Aorta (tissue), 5 donors: ENCODE measurements around the gene ZFHX3. TPM values are rescaled to one million over a fixed set of nuclear protein-coding genes. Genes with fewer than 3 reads are reported as not detected.

Source experiments
- ATAC-seq: fragments of 200-7000 bp; cut with Tn5 transposase; one replicate; pipeline ENCODE4 v1.9.1; 2022; ENCODE audit warnings: moderate library complexity; ENCODE audit not compliant: low FRiP score
- DNase-seq, 2 donors: peaks; one replicate each; pipeline ENCODE4 v3.0.0-alpha.2; 2020
- H3K27ac ChIP-seq, 2 donors: one replicate each; pipeline ENCODE4 v1.5.1; 2013; ENCODE audit warnings: low read length in 2 of 2, mild to moderate bottlenecking in 2 of 2, moderate library complexity in 2 of 2, control low read depth in 1 of 2, inconsistent platforms in 1 of 2, low read depth in 1 of 2
- H3K27me3 ChIP-seq, 2 donors: one replicate each; pipeline ENCODE4 v1.6.1; 2013; ENCODE audit warnings: control low read depth in 1 of 2, low read length in 1 of 2, mild to moderate bottlenecking in 1 of 2, moderate library complexity in 1 of 2; ENCODE audit not compliant: insufficient read depth in 2 of 2, control insufficient read depth in 1 of 2
- H3K36me3 ChIP-seq, 2 donors: one replicate each; pipeline ENCODE4 v1.6.1; 2013; ENCODE audit warnings: control low read depth in 1 of 2, low read length in 1 of 2, mild to moderate bottlenecking in 1 of 2; ENCODE audit not compliant: insufficient read depth in 2 of 2, control insufficient read depth in 1 of 2
- H3K4me1 ChIP-seq, 2 donors: one replicate each; pipeline ENCODE4 v1.6.1; 2013; ENCODE audit warnings: low read length in 2 of 2, control low read depth in 1 of 2, mild to moderate bottlenecking in 1 of 2, moderate library complexity in 1 of 2; ENCODE audit not compliant: insufficient read depth in 2 of 2, control insufficient read depth in 1 of 2
- H3K4me3 ChIP-seq, 2 donors: one replicate each; pipeline ENCODE4 v1.5.1; 2013; ENCODE audit warnings: low read length in 2 of 2, control low read depth in 1 of 2, mild to moderate bottlenecking in 1 of 2
- H3K9me3 ChIP-seq: one replicate; pipeline ENCODE4 v1.6.1; 2013; ENCODE audit warnings: mild to moderate bottlenecking, low read length; ENCODE audit not compliant: control insufficient read depth
- WGBS, 2 donors: extraction: QIAGEN DNeasy Blood & Tissue Kit; methylation state at CpG; one replicate each; pipeline ENCODE4 v1.1.7; 2013; 5-methylcytosine and 5-hydroxymethylcytosine counted together
- intact Hi-C, 2 donors: fragments of 100-400 bp; cut with DNase I; formaldehyde crosslinking; loops; one replicate each; pipeline versions ENCODE4 v1.14.2 to v1.15.0; 2022
- polyA plus RNA-seq, 2 donors: library from polyadenylated mRNA; stranded (reverse); fragments of 200-250 nt; gene quantifications; one replicate each; pipeline ENCODE4 v1.2.3, GENCODE V29; 2013
- total RNA-seq, 2 donors: library from RNA; stranded (reverse); fragmentation: NEBNext Ultra II Directional; extraction: Animal tissue kit (Norgen Biotek cat#: 25700); gene quantifications; one replicate each; pipeline ENCODE4 v1.2.1, GENCODE V29; 2021
- donor health status: healthy with polysubstance abuse.
- donor health status: Bipolar disorder and iron deficiency.
- donor health status: DM: no; HTN: no; CAD: no.
- donor health status: DM: no; HTN: no; CAD: no.
- donor health status: DM: yes; HTN: yes; CAD: no.

ZFHX3 gene
- total and polyA plus RNA-seq, 4 donors: 4.3 to 96.9 (median 37.7) TPM

DNA sequence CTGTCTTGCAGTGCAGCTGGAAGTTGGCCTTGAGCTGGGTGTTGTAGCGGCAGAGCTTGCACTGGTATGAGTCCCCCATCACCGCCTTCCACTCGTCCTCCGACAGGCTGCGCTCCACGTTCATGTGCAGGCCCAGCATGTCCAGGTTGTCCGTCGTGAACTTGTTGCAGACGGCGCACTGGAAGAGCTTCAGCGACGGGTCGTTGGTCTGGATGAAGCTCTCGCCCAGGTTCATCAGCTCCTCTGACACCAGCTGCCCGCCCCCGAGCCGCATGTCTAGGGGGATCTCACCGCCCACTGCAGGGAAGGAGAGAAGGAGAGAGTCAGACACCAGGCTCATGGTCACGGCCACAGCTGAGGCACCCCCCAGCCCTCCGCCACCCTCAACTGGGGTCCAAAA is 97.3 kb downstream of the ZFHX3 start:
- no peak overlapping the region for H3K4me3 ChIP-seq
- H3K27ac ChIP-seq: no peak overlapping the region
- peaks cover 0 to 2% of the 10 kb centered on the region in 2 donors for H3K4me1 ChIP-seq
- DNase-seq: peak in 1 of 2 donors; percentile 61
- no peak for ATAC-seq
- no peaks in the 10 kb centered on the region for H3K27me3 ChIP-seq
- no peaks in the 10 kb centered on the region for H3K9me3 ChIP-seq
- intact Hi-C loops: loop anchor here in 1 of 2 donors (5.0 kb wide), 1 partner anchor 37 kb away; no protein-coding TSS in a partner anchor
- H3K36me3 ChIP-seq: peaks cover 0 to 5% of the 10 kb centered on the region in 2 donors
- 95 to 96% methylated on average over 20 of the region's 20 CpGs for WGBS, 2 donors

DNA sequence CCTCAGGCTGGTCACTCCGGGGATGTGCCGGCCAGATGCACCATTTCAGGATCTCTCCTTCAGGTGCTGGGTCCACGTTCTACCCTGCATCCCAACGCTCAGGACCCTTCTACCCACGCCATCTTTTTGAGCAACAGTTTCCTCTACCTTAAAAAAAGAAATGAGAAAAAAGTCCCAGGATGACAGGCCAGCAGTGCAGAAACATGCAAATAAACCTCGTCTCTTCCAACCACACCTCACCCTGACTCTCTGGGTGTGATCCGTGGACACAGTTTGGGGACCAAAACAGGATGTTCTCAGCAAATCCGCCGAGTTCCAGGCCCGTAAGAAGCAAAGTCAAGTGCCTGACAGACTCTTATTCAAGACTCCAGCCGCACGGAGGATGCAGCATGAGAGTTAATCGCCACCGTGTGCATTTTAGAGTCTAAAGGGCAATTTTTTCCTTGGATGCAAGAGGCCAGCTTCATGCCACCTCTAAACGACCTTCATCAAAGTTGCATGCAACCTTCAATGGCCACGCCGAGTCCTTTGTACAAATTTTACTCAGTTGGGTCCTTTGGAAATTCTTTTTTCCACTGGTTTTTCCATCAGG is 99.6 kb downstream of the ZFHX3 start:
- Histone ChIP-seq H3K9me3 (no peaks in the 10 kb centered on the region), H3K36me3 (peaks cover 0 to 5% of the 10 kb centered on the region in 2 donors), H3K4me1 (peaks cover 0 to 2% of the 10 kb centered on the region in 2 donors), H3K27me3 (no peaks in the 10 kb centered on the region), H3K27ac (no peak overlapping the region), H3K4me3 (no peak overlapping the region)
- 89% methylated on average over 17 of the region's 17 CpGs for WGBS, 2 donors
- intact Hi-C loops: loop anchor here in 1 of 2 donors (5.0 kb wide), 1 partner anchor 116 kb away; no protein-coding TSS in a partner anchor
- peak in 1 of 2 donors; percentile 51 for DNase-seq
- ATAC-seq: no peak

DNA sequence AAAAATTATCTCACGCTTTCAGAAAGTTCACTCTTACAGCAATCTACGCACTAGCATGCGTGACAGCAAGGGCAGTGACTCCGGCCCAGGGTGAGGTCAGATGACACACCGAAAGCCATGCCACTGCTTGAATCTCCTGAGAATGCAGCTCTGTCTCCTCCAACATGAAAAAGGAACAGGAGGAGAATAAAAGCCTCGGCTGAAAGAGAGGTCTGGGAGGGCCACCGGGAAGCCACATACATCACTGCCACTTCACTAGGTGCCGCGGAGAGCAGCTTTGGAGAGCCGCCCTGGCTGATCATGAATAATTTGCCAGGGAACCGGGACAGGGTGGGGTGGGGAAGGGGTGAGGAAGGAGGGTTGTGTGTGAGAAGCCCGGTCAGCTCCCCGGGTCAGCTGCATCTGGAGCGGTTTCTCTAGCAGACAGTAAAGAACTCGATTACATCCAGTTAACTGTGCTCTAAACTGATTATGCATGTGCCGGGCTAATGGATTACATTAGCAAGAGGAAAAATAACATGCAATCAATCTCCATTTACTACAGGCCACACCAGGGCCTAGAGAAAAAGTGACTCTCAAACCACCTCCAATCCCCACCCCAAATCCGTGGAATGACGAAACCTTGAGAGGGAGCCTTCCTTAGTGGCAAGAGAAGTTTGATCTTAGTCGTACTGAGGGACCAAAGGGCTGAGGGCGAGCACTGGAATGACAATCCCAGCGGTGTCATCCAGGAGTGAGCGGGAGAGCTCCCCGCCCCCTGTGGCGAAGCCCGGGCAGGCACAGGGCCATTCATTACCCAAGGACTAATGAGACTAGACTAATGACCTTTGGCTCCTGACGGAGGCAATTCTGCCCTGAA is 100.3 kb downstream of the ZFHX3 start:
- Histone ChIP-seq H3K4me1 (peaks cover 0 to 2% of the 10 kb centered on the region in 2 donors), H3K27me3 (no peaks in the 10 kb centered on the region), H3K4me3 (no peak overlapping the region), H3K27ac (no peak overlapping the region), H3K36me3 (peaks cover 0 to 5% of the 10 kb centered on the region in 2 donors), H3K9me3 (no peaks in the 10 kb centered on the region)
- peak in 1 of 2 donors; percentile 74 for DNase-seq
- WGBS, 2 donors: 33 to 38% methylated on average over 26 of the region's 26 CpGs
- peak; percentile 33 for ATAC-seq
- intact Hi-C loops: loop anchor here in 1 of 2 donors (5.0 kb wide), 1 partner anchor 115 kb away; no protein-coding TSS in a partner anchor

DNA sequence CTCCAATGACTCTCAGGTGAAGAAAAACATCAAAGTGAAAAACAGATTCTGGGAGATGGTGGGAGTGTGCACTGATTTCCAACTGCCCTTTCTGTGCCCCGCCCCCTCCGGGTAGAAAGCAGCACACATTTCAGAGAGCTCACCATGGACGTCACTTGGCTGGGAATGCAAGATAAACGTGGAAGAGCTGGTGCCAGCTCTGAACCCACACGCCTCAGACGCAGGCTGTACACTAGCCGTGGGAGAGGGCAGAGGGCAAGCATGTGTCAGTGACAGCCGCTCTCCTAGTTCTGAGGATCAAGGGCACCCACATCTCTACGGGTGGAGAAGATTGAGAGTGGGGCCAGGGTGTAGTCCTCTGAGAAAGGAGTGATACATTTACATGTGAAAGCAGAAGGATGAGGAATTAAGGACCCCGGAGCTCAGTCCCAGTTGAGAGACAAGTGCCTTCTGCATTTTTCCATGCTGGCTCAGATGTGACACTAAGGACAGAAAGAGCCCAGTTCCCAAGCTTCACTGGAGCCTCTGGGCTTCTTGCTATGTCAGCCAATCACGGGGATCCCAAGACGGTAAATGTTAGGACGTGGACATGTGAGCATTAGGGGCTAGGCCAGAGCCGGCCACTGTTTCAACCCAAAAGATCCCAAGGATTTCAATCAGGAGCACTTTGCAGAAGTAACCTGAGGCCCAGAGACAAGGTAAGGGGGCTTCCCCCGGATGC is 101.3 kb downstream of the ZFHX3 start:
- Histone ChIP-seq H3K9me3 (no peaks in the 10 kb centered on the region), H3K27me3 (no peaks in the 10 kb centered on the region), H3K27ac (peak overlapping the region in 1 of 2 donors; percentile 55), H3K4me3 (no peak overlapping the region), H3K36me3 (peaks cover 0 to 5% of the 10 kb centered on the region in 2 donors), H3K4me1 (peaks cover 0 to 2% of the 10 kb centered on the region in 2 donors)
- DNase-seq (peak; percentile 68 to 86), ATAC-seq (peak; percentile 56)
- 21 to 24% methylated on average over 15 of the region's 15 CpGs for WGBS, 2 donors
- intact Hi-C loops: loop anchor here in 1 of 2 donors (5.0 kb wide), 1 partner anchor 114 kb away; no protein-coding TSS in a partner anchor

DNA sequence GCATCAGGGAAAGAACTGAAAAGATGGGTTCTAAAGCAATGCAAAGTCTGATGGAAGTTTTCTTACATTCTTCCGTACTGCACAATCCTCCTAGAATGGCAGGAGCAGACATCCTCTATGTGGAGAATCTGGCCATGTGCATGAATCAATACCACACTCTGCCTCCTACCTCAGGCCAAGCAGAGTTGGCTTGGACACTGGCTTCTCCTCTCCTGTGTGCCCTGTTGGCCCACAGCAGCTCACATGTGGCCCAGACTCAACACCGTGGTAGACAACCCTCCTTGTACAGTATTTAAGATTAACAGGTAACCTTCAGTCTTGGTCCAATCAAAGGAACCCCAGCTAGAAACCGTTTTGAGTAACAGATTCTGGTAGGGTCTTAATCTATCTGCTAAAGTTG is 101.9 kb downstream of the ZFHX3 start:
- Histone ChIP-seq H3K4me1 (peaks cover 0 to 2% of the 10 kb centered on the region in 2 donors), H3K36me3 (peaks cover 0 to 5% of the 10 kb centered on the region in 2 donors), H3K4me3 (no peak overlapping the region), H3K27me3 (no peaks in the 10 kb centered on the region), H3K27ac (no peak overlapping the region), H3K9me3 (no peaks in the 10 kb centered on the region)
- DNase-seq (no peak), ATAC-seq (no peak)
- intact Hi-C loops: loop anchor here in 1 of 2 donors (5.0 kb wide), 1 partner anchor 114 kb away; no protein-coding TSS in a partner anchor
- WGBS, 2 donors: 33 to 37% methylated on average over 3 of the region's 3 CpGs

DNA sequence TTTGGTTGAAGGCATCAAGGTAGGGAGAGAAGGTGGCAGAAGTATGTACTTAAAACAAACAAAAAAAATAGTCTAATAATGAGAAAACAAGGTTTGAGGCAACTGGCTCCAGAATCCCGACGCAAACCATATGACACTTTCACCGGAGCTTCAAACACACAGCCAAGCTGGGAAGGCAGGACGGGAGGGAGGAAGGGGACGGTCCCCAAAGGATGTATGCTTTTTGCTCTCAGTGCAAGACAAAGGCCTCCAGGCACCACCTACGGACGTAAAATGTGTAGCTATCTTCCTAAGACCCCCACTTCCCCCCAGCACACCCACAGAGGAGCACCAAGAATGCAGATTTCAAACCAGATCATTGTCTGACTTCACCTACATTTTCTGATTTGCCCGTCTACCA is 102.3 kb downstream of the ZFHX3 start:
- ATAC-seq (no peak), DNase-seq (peak in 1 of 2 donors; percentile 59)
- intact Hi-C loops: loop anchor here in 1 of 2 donors (5.0 kb wide), 1 partner anchor 113 kb away; no protein-coding TSS in a partner anchor
- no peaks in the 10 kb centered on the region for H3K9me3 ChIP-seq
- no peak overlapping the region for H3K27ac ChIP-seq
- WGBS, 2 donors: 84 to 85% methylated on average over 8 of the region's 8 CpGs
- H3K27me3 ChIP-seq: no peaks in the 10 kb centered on the region
- peaks cover 0 to 5% of the 10 kb centered on the region in 2 donors for H3K36me3 ChIP-seq
- H3K4me3 ChIP-seq: no peak overlapping the region
- peaks cover 0 to 2% of the 10 kb centered on the region in 2 donors for H3K4me1 ChIP-seq

DNA sequence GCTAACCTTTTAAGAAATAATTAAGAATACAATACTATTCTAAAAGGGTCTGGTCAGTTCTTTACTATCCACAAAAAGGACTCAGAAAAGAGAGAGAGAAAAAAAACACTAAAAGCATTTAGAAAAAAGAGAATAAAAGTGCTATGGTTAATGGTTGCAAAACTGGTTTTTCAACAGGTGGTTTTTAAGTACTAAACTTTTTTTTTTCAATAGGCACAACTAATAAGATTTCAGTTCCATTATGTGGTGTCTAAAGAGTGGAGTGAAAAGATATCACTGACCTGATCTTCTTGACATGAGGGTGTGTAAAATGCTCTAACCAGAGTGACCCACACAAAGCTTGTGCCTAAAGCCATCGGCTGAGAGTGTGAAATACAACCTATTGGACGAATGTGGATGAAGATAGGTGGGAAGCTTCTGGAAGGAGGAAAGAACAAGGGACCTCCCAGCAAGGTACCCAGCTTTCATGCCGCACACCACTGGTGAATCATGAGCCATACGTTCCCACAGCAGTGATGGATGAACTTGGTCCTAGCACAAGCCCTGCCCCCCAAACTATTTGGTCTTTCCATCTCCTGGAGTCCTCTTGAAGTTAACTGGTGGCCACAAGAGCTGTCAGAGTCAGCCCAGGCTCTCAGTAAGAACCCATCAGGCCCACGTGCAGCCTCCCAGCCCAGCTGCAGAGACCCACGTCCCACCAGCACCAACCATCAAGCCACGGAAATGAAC is 103.0 kb downstream of the ZFHX3 start:
- Histone ChIP-seq H3K9me3 (no peaks in the 10 kb centered on the region), H3K36me3 (no peaks in the 10 kb centered on the region), H3K27me3 (no peaks in the 10 kb centered on the region), H3K27ac (peak overlapping the region in 1 of 2 donors; percentile 21), H3K4me1 (peaks cover 2 to 3% of the 10 kb centered on the region in 2 donors), H3K4me3 (no peak overlapping the region)
- intact Hi-C loops: loop anchor here in 1 of 2 donors (5.0 kb wide), 1 partner anchor 113 kb away; no protein-coding TSS in a partner anchor
- DNase-seq (peak in 1 of 2 donors; percentile 42), ATAC-seq (no peak)
- WGBS, 2 donors: 72 to 73% methylated on average over 7 of the region's 7 CpGs
